NCI-H1048 (cell line): Measurements from ENCODE around the gene ABI1.

ENCODE experiments used
- DNase-seq: peaks from one replicate; lab custom pipeline; 2025; lab: John Stamatoyannopoulos, UW

ABI1 gene

GRCh38 chr10:26714415-26715136 is 146.2 kb downstream of the ABI1 start:
- DNase-seq = no peak

DNA sequence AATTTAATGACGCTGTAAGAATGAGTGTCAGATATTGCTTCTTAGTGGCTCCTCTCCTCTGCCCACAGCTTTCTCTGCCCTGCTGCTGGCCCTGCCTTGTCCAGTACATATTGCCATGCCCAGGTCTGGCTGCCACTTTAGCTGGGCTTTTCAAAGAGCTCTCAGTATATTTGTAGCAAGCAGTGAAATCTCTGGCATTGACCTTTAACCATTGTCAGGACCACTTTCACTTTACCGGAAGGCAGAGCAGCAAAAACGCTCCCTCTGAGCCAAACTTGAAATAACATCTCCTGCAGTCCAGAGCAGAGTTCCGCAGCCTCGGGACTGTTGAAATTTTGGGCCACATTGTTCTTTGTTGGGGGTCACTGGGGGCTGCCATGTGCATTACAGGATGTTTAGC is 149.4 kb downstream of the ABI1 start:
- DNase-seq = no peak

DNA sequence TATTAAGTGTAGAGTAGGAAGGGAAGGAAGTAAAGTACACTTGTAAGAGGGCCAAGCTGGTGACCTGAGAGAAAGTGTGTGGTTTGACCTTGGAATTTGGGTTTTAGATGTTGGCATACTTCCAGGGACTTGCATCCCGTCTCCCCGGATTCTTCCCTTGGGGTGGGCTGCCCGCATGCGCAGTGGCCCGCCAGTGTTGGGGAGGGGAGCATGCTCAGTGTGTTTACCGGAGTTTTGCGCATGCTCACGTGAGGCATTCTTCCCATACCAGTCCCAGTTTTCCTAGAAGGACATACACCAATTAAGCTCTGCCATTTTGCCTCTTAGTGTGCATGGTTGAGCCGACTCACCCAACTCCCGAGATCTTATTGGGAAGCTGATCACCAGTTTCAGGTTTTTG is 153.8 kb downstream of the ABI1 start:
- DNase-seq = no peak

DNA sequence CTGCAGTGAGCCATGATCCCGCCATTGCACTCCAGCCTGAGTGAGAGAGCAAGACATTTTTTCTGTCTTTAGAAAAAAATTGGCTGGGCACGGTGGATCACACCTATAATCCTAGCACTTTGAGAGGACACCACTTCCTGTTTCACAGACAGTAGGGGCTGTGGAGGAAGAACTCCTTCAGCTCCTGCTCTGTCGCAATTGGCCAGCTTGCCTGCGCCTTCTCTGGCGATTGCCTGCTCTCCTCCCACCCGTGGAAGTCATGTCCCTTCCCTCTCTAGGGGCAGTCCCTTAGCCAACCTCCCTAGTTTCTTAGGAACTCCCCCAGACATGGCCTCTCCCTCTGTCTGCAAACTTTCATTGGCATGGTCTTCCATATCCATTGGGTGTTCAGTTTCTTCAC is 154.6 kb downstream of the ABI1 start:
- no peak for DNase-seq

- DNase-seq = no peak
Measured at GRCh38 chr10:26703974-26704373, 156.8 kb downstream of the ABI1 start.

DNA sequence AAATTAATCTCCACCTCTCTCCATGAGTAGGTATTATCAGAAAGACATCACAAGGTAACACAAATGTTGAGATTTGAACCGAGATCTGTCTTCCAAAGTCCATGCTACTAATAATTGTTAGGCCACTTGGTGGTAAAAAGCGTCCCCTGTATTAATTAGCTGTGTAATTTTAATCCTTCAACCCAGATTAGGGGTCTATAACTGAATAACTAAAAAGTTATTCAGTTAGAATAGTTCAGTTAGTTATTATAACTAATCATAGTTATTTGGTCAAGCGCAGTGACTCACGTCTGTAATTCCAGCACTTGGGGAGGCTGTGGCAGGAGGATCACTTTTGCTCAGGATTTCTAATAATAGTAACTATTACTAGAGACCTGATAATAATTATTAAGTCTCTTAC is 157.7 kb downstream of the ABI1 start:
- no peak for DNase-seq

DNA sequence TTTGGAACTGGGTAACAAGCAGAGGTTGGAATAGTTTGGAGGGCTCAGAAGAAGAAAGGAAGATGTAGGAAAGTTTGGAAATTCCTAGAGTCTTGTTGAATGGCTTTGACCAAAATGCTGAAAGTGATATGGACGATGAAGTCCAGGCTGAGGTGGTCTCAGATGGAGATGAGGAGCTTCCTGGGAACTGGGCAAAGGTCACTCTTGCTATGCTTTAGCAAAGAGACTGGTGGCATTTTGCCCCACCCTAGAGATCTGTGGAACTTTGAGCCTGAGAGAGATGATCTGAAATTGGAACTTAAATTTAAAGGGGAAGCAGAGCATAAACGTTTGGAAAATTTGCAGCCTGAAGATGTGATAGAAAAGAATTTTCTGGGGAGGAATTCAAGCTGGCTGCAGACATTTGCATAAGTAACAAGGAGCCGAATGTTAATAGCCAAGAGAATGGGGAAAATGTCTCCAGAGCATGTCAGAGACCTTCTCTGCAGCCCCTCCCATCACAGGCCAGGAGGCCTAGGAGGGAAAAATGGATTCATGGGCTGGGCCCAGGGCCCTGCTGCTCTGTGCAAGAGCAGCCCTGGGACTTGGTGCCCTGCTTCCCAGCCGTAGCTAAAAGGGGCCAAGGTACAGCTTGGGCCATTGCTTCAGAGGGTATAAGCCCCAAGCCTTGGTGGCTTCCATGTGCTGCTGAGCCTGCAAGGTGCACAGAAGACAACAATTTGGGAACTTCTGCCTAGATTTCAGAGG is 159.7 kb downstream of the ABI1 start:
- DNase-seq = no peak

GRCh38 chr10:26699631-26700030 is 161.1 kb downstream of the ABI1 start:
- DNase-seq = no peak

- no peak for DNase-seq
Measured at GRCh38 chr10:26698909-26699308, 161.8 kb downstream of the ABI1 start.

DNA sequence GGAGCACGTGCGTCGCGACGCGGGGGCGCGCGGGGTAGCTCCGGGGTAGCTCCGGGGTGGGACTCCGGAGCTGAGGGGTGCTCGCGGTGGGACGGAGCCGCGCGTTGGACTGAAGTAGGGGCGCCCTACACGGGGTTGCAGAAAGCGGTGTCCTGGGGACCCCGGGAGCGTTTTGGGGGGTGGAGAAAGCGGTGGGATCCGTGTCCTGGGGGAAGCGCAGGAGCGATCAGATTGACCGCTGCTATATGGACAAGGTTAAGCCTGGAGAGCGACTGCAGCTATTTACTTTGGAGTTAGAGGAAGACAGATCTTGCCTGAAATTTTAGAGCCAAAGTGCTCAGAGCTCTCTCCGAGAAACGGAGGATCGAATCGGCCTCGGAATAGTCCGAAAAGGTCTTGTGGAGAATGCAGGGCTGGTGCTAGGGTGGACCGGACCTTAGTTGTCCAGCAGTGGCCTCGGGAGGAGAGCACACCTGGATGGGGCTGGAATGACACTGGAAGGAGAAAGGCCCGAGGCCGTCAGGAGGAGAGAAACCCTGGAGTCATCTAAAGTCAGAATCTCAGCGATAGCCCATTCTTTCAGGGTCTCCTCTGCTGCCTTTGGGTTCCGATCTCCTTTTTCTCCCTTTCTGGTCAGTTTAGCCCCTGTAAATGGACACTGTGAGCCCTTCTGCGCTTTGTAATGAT is 162.7 kb downstream of the ABI1 start:
- DNase-seq = no peak

- no peak for DNase-seq
Measured at GRCh38 chr10:26697163-26697921, 163.4 kb downstream of the ABI1 start, which contains the start of gene PDSS1. PDSS1 (plus strand) TSS chr10:26697701; CDS start chr10:26697712, 11 bp downstream.

GRCh38 chr10:26696786-26697162 is 164.0 kb downstream of the ABI1 start:
- DNase-seq = no peak
